ENCODE results near the gene IGSF11.

- TF ChIP-seq CTCF (IDR thresholded peaks at IDR 0.05) (no peak), EZH2 (IDR thresholded peaks at IDR 0.05) (no peak), EZH2phosphoT487 (IDR thresholded peaks at IDR 0.05) (no peak)
Observed at GRCh38 chr3:118890206-118890605, 144.4 kb downstream of the IGSF11 start.
